HepG2 (cell line): ENCODE measurements around the gene RGS19. TPM values are rescaled to one million over a fixed set of nuclear protein-coding genes. Genes with fewer than 3 reads are reported as not detected.

Source experiments
- AHR ChIP-seq: IDR thresholded peaks from 2 replicates; pipeline ENCODE4 v1.6.1; 2018; ENCODE audit warnings: missing genetic modification reagents, missing compliant biosample characterization
- CEBPB ChIP-seq: IDR thresholded peaks from 2 replicates; pipeline ENCODE4 v1.6.1; 2011; ENCODE audit warnings: low read depth, low read length, improper control_type of control experiment, borderline replicate concordance
- GATAD1 ChIP-seq: IDR thresholded peaks from 2 replicates; pipeline ENCODE4 v1.6.1; 2016; ENCODE audit warnings: missing genetic modification reagents, missing compliant biosample characterization
- HOXA3 ChIP-seq: sonication (generic); formaldehyde crosslinking; IDR thresholded peaks from 2 replicates; pipeline ENCODE4 v1.5.0; 2020; ENCODE audit warnings: missing genetic modification reagents
- JARID2 ChIP-seq: sonication (generic); formaldehyde crosslinking; IDR thresholded peaks from 2 replicates; pipeline ENCODE4 v1.8.1; 2023; ENCODE audit warnings: missing genetic modification reagents, inconsistent platforms; ENCODE audit not compliant: insufficient replicate concordance
- KLF12 ChIP-seq: sonication (generic); formaldehyde crosslinking; IDR thresholded peaks from 2 replicates; pipeline ENCODE4 v1.4.0; 2020; ENCODE audit warnings: missing genetic modification reagents, borderline replicate concordance
- KLF9 ChIP-seq: IDR thresholded peaks from 2 replicates; pipeline ENCODE4 v1.6.1; 2016; ENCODE audit warnings: low read depth
- MTF2 ChIP-seq: sonication (generic); formaldehyde crosslinking; IDR thresholded peaks from 2 replicates; pipeline ENCODE4 v1.5.0; 2020; ENCODE audit warnings: missing genetic modification reagents, borderline replicate concordance
- MXI1 ChIP-seq: IDR thresholded peaks from 3 replicates; pipeline ENCODE4 v1.6.1; 2012; ENCODE audit warnings: low read depth, low read length, inconsistent platforms, borderline replicate concordance
- PHF21A ChIP-seq: sonication (generic); formaldehyde crosslinking; IDR thresholded peaks from 2 replicates; pipeline ENCODE4 v1.5.0; 2020; ENCODE audit warnings: mild to moderate bottlenecking, missing genetic modification reagents
- POLR2G ChIP-seq: fragments of 200-400 bp; formaldehyde crosslinking; IDR thresholded peaks from 2 replicates; pipeline ENCODE4 v1.6.1; 2018; ENCODE audit warnings: mild to moderate bottlenecking, low read depth, low read length, moderate library complexity
- RFXAP ChIP-seq: sonication (generic); formaldehyde crosslinking; IDR thresholded peaks from 2 replicates; pipeline ENCODE4 v1.4.0; 2020; ENCODE audit warnings: missing genetic modification reagents, borderline replicate concordance
- SALL2 ChIP-seq: sonication (generic); formaldehyde crosslinking; IDR thresholded peaks from 2 replicates; pipeline ENCODE4 v1.8.1; 2023; ENCODE audit warnings: mild to moderate bottlenecking, missing genetic modification reagents, inconsistent platforms
- SETDB1 ChIP-seq: sonication (generic); formaldehyde crosslinking; IDR thresholded peaks from 2 replicates; pipeline ENCODE4 v1.5.1; 2020; ENCODE audit warnings: missing genetic modification reagents, mild to moderate bottlenecking, borderline replicate concordance
- TCF12 ChIP-seq, 2 experiments: fragments of 450-650 bp in 1 of 2; sonication (generic) in 1 of 2; formaldehyde crosslinking in 1 of 2; IDR thresholded peaks; 2 replicates each; pipeline versions ENCODE4 v1.6.1 to v1.8.0; 2017 to 2022; ENCODE audit warnings: antibody characterized with exemption in 1 of 2, mild to moderate bottlenecking in 1 of 2, missing genetic modification reagents in 1 of 2, moderate library complexity in 1 of 2
- ZFP41 ChIP-seq: sonication (generic); formaldehyde crosslinking; IDR thresholded peaks from 2 replicates; pipeline ENCODE4 v1.4.0; 2020; ENCODE audit warnings: mild to moderate bottlenecking, missing genetic modification reagents, borderline replicate concordance
- ZNF737 ChIP-seq: sonication (generic); formaldehyde crosslinking; IDR thresholded peaks from 2 replicates; pipeline ENCODE4 v1.5.0; 2020; ENCODE audit warnings: missing genetic modification reagents, mild to moderate bottlenecking, borderline replicate concordance
- ZNF782 ChIP-seq: sonication (generic); formaldehyde crosslinking; IDR thresholded peaks from 2 replicates; pipeline ENCODE4 v1.4.0; 2020; ENCODE audit warnings: missing genetic modification reagents, mild to moderate bottlenecking, borderline replicate concordance
- ZNF878 ChIP-seq: sonication (generic); formaldehyde crosslinking; IDR thresholded peaks from 2 replicates; pipeline ENCODE4 v1.8.1; 2023; ENCODE audit warnings: mild to moderate bottlenecking, missing genetic modification reagents, moderate library complexity
- ZSCAN30 ChIP-seq: sonication (generic); formaldehyde crosslinking; IDR thresholded peaks from 2 replicates; pipeline ENCODE4 v1.5.0; 2020; ENCODE audit warnings: mild to moderate bottlenecking, missing genetic modification reagents
- polyA plus RNA-seq, 8 experiments: library from polyadenylated mRNA; depleted of rRNA in 3 of 8; stranded (reverse) in 7 of 8; unstranded in 1 of 8; fragments of >200 nt; fragmentation: Illumina TruSeq in 4 of 8; extraction: Trizol in 4 of 8; gene quantifications; 2 replicates each; pipeline versions ENCODE4 v1.2.1 to v1.2.3, GENCODE V29; 2011 to 2016; ENCODE audit warnings: low read depth in 4 of 8, missing spikeins in 1 of 8, mixed read lengths in 1 of 8; ENCODE audit not compliant: insufficient read depth in 1 of 8
- total RNA-seq, 5 experiments: library from RNA; depleted of rRNA; stranded (reverse); fragments of >200 nt; fragmentation: Illumina TruSeq; extraction: Trizol; gene quantifications; 2 replicates each; pipeline ENCODE4 v1.2.3, GENCODE V29; 2016; ENCODE audit warnings: low read depth in 1 of 5
- TF ChIP-seq, protein P1 (sequence below): sonication (generic); formaldehyde crosslinking; IDR thresholded peaks from 2 replicates; pipeline ENCODE4 v1.4.0; 2020; ENCODE audit warnings: missing genetic modification reagents
- TF ChIP-seq, protein P2 (sequence below): IDR thresholded peaks from 2 replicates; pipeline ENCODE4 v1.6.1; 2016; ENCODE audit warnings: low read depth, borderline replicate concordance
- TF ChIP-seq, protein P3 (sequence below): IDR thresholded peaks from 2 replicates; pipeline ENCODE4 v1.6.1; 2012; ENCODE audit warnings: inconsistent platforms
- TF ChIP-seq, protein P4 (sequence below): sonication (generic); formaldehyde crosslinking; IDR thresholded peaks from 2 replicates; pipeline ENCODE4 v1.5.0; 2020; ENCODE audit warnings: missing genetic modification reagents

Gene RGS19
- total and polyA plus RNA-seq, 2 of the 13 experiments (the other 11 are each of a cell fraction or from before 2014, with no cell fraction given): 10.7 to 11.9 TPM

DNA sequence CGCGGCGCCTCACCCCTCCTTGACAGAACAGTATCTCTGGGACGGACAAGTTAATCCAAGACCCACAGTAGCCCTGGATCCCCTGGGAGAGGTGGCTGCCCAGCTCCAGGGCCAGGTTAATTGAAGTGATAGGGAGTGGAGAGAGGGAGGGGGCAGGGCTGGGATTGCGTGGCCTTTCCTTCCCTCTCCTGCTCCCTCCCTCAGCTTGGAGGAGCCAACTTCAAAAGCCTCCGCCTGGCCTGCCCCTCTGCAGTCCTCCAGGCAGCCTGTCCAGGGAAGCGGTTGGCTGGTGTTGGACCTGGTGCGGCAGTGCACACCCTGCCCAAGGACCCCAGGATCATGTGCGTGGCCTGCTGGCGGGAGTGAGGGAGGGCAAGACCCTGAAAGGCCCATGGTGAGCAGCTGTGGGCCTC, 43.4 kb downstream of the RGS19 start, which contains the start of gene C20orf204 (continued):
- TF ChIP-seq, protein P1, sequence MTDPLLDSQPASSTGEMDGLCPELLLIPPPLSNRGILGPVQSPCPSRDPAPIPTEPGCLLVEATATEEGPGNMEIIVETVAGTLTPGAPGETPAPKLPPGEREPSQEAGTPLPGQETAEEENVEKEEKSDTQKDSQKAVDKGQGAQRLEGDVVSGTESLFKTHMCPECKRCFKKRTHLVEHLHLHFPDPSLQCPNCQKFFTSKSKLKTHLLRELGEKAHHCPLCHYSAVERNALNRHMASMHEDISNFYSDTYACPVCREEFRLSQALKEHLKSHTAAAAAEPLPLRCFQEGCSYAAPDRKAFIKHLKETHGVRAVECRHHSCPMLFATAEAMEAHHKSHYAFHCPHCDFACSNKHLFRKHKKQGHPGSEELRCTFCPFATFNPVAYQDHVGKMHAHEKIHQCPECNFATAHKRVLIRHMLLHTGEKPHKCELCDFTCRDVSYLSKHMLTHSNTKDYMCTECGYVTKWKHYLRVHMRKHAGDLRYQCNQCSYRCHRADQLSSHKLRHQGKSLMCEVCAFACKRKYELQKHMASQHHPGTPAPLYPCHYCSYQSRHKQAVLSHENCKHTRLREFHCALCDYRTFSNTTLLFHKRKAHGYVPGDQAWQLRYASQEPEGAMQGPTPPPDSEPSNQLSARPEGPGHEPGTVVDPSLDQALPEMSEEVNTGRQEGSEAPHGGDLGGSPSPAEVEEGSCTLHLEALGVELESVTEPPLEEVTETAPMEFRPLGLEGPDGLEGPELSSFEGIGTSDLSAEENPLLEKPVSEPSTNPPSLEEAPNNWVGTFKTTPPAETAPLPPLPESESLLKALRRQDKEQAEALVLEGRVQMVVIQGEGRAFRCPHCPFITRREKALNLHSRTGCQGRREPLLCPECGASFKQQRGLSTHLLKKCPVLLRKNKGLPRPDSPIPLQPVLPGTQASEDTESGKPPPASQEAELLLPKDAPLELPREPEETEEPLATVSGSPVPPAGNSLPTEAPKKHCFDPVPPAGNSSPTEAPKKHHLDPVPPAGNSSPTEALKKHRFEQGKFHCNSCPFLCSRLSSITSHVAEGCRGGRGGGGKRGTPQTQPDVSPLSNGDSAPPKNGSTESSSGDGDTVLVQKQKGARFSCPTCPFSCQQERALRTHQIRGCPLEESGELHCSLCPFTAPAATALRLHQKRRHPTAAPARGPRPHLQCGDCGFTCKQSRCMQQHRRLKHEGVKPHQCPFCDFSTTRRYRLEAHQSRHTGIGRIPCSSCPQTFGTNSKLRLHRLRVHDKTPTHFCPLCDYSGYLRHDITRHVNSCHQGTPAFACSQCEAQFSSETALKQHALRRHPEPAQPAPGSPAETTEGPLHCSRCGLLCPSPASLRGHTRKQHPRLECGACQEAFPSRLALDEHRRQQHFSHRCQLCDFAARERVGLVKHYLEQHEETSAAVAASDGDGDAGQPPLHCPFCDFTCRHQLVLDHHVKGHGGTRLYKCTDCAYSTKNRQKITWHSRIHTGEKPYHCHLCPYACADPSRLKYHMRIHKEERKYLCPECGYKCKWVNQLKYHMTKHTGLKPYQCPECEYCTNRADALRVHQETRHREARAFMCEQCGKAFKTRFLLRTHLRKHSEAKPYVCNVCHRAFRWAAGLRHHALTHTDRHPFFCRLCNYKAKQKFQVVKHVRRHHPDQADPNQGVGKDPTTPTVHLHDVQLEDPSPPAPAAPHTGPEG (CRISPR knock-in tag): no peak; the same call in 1 of the 2 replicates
- no peak for TF ChIP-seq SETDB1 (CRISPR knock-in tag)
- TF ChIP-seq KLF9 (CRISPR knock-in tag): no peak
- peak; percentile 92 for TF ChIP-seq MTF2 (CRISPR knock-in tag)
- TF ChIP-seq, protein P2, sequence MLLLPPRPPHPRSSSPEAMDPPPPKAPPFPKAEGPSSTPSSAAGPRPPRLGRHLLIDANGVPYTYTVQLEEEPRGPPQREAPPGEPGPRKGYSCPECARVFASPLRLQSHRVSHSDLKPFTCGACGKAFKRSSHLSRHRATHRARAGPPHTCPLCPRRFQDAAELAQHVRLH (CRISPR knock-in tag): peak; percentile 87; the same call in 1 of the 2 replicates
- TF ChIP-seq ZFP41 (CRISPR knock-in tag): no peak; the same call in 1 of the 2 replicates
- TF ChIP-seq AHR (CRISPR knock-in tag): peak; percentile 93
- TF ChIP-seq MXI1: 0 out of 3 replicates have a peak, but pooled peaks have one; percentile 49
- TF ChIP-seq ZNF878 (CRISPR knock-in tag): no peak
- TF ChIP-seq POLR2G: peak; percentile 98
- TF ChIP-seq TCF12 (IDR thresholded peaks at IDR 0.05): no peak
- no peak; the same call in 1 of the 2 replicates for TF ChIP-seq TCF12 (CRISPR knock-in tag; IDR thresholded peaks at IDR 0.05)
- TF ChIP-seq ZSCAN30: no peak
- peak; percentile 37; the same call in 1 of the 2 replicates for TF ChIP-seq ZNF782 (CRISPR knock-in tag)
- no peak; the same call in 1 of the 2 replicates for TF ChIP-seq KLF12
- no peak for TF ChIP-seq CEBPB
- peak; percentile 96 for TF ChIP-seq SALL2 (CRISPR knock-in tag)
- peak; percentile 68 for TF ChIP-seq HOXA3
- TF ChIP-seq, protein P3, sequence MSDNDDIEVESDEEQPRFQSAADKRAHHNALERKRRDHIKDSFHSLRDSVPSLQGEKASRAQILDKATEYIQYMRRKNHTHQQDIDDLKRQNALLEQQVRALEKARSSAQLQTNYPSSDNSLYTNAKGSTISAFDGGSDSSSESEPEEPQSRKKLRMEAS: peak; percentile 75
- TF ChIP-seq GATAD1: peak; percentile 57
- TF ChIP-seq RFXAP (CRISPR knock-in tag): peak; percentile 85
- TF ChIP-seq PHF21A (CRISPR knock-in tag): peak; percentile 78; the same call in 1 of the 2 replicates
- TF ChIP-seq ZNF737: no peak
- TF ChIP-seq JARID2 (CRISPR knock-in tag): peak; percentile 25
- TF ChIP-seq, protein P4, sequence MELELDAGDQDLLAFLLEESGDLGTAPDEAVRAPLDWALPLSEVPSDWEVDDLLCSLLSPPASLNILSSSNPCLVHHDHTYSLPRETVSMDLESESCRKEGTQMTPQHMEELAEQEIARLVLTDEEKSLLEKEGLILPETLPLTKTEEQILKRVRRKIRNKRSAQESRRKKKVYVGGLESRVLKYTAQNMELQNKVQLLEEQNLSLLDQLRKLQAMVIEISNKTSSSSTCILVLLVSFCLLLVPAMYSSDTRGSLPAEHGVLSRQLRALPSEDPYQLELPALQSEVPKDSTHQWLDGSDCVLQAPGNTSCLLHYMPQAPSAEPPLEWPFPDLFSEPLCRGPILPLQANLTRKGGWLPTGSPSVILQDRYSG: no peak
